Sigmoid colon (tissue), 7 donors: Measurements from ENCODE around the gene ROBO4. TPM values are rescaled to one million over a fixed set of nuclear protein-coding genes. Genes with fewer than 3 reads are reported as not detected.

Source experiments
- DNase-seq: peaks from one replicate; pipeline ENCODE4 v3.0.0-alpha.2; 2019
- H3K27ac ChIP-seq, 4 donors: fragments of 200-600 bp; sonication (generic); one replicate each; pipeline ENCODE4 v1.5.1; 2016 to 2019; ENCODE audit warnings: mild to moderate bottlenecking in 1 of 4
- H3K27me3 ChIP-seq, 3 donors: fragments of 200-600 bp; sonication (generic); one replicate each; pipeline ENCODE4 v1.5.1; 2019; ENCODE audit warnings: mild to moderate bottlenecking in 1 of 3
- H3K36me3 ChIP-seq, 4 donors: fragments of 200-600 bp; sonication (generic); one replicate each; pipeline ENCODE4 v1.5.1; 2016 to 2019
- H3K4me1 ChIP-seq, 4 donors: fragments of 200-600 bp; sonication (generic); one replicate each; pipeline ENCODE4 v1.5.1; 2017 to 2019
- H3K4me3 ChIP-seq, 4 donors: fragments of 200-600 bp; sonication (generic); one replicate each; pipeline ENCODE4 v1.5.1; 2017 to 2019; ENCODE audit warnings: mild to moderate bottlenecking in 2 of 4, moderate library complexity in 1 of 4
- H3K9me3 ChIP-seq, 4 donors: fragments of 200-600 bp in 3 of 4; sonication (generic) in 3 of 4; one replicate each; pipeline versions ENCODE4 v1.5.1 to v1.6.1; 2013 to 2019
- CTCF ChIP-seq, 4 experiments: fragments of 450-650 bp in 3 of 4; fragments of 200-600 bp in 1 of 4; IDR thresholded peaks; one replicate each; pipeline ENCODE4 v1.5.1; 2016 to 2019; ENCODE audit warnings: antibody characterized with exemption in 4 of 4, mild to moderate bottlenecking in 3 of 4, moderate library complexity in 2 of 4
- EP300 ChIP-seq, 4 donors: sonication (generic); formaldehyde crosslinking; IDR thresholded peaks; one replicate each; pipeline ENCODE4 v1.6.1; 2017; ENCODE audit warnings: antibody characterized with exemption in 4 of 4
- POLR2A ChIP-seq, 2 donors: fragments of 450-650 bp; IDR thresholded peaks; one replicate each; pipeline ENCODE4 v1.6.1; 2016; ENCODE audit warnings: antibody characterized with exemption in 2 of 2, mild to moderate bottlenecking in 2 of 2, moderate library complexity in 2 of 2
- POLR2AphosphoS5 ChIP-seq, 4 donors: sonication (generic); formaldehyde crosslinking; IDR thresholded peaks; one replicate each; pipeline ENCODE4 v1.6.1; 2017; ENCODE audit warnings: antibody characterized with exemption in 4 of 4
- WGBS, 2 donors: extraction: QIAGEN DNeasy Blood & Tissue Kit; methylation state at CpG; one replicate each; pipeline ENCODE4 v1.1.7; 2013; 5-methylcytosine and 5-hydroxymethylcytosine counted together
- intact Hi-C: fragments of 100-400 bp; cut with DNase I; formaldehyde crosslinking; loops from one replicate; pipeline ENCODE4 v1.15.1; 2023
- polyA plus RNA-seq, 3 donors: library from polyadenylated mRNA; stranded (reverse); fragments of 200-250 nt; gene quantifications; one replicate each; pipeline ENCODE4 v1.2.3, GENCODE V29; 2013
- total RNA-seq, 4 donors: library from RNA; depleted of rRNA; stranded (reverse); fragments of >200 nt; gene quantifications; one replicate each; pipeline ENCODE4 v1.1.0, GENCODE V29; 2016
- donor health status: healthy with polysubstance abuse.
- donor health status: Bipolar disorder and iron deficiency.
- donor health status: healthy.

ROBO4 gene
- total and polyA plus RNA-seq, 7 donors: 0.46 to 13.8 (median 8.1) TPM

GRCh38 chr11:124937336-124937935 is 39.8 kb upstream of the ROBO4 start:
- intact Hi-C loops: no loop called here
- WGBS, 2 donors: 64 to 80% methylated on average over 3 of the region's 3 CpGs
- Histone ChIP-seq H3K9me3 (no peaks in the 10 kb centered on the region), H3K27me3 (peaks cover 0 to 4% (median 3%) of the 10 kb centered on the region in 3 donors), H3K36me3 (no peaks in the 10 kb centered on the region), H3K4me1 (no peaks in the 10 kb centered on the region), H3K4me3 (no peak overlapping the region), H3K27ac (no peak overlapping the region)
- no peak for DNase-seq
- TF ChIP-seq POLR2A (IDR thresholded peaks at IDR 0.05) (no peak), POLR2AphosphoS5 (IDR thresholded peaks at IDR 0.05) (no peak), CTCF (IDR thresholded peaks at IDR 0.05) (no peak), EP300 (IDR thresholded peaks at IDR 0.05) (no peak)

DNA sequence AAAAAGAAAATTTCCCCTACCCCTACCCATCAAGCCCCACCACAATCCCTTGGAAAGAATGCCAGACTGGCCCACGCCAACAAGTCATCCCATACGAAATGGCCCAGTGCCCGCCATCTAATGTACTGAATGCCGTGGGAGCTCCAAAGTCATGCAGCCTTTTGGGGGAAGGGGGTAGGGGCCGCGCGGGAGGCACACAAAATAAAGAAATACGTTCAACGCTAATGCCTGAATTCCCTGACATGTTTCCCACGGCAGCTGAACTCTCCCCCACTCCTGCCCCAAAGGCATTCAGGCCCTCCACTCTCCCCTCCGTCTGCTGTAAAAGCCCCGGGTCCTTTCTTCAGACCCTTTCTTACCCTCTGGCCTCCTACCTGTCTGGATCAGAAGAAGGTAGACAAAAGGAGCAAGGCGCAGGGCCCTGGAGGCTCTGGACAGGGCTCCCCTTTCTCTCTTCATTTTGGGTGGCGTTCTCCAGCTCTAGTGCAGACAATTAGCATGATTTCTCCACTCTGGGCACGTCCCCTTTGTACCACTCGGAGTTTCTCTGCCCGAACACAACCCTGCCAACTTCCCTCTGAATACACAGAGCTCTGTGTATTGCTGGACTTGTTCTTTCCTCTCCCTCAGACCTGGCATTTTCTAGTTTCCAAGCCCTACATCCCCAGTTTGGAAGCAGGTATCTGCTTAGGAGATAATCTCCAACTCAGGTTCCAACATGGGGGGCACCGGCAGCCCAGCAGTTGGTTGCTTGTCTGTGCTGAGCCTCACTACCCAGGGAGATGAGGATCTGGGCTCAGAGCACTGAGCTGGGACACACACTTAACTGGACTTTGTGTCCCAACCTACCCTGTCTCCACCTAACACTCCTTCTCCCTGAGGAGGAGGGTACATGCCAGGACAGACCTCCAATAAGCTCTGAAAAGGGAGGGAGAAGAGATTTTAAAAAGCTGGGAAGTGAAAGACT is 38.2 kb upstream of the ROBO4 start, which contains the start of gene HEPACAM:
Gene HEPACAM, minus strand, starts transcription at position 500 of the 967 bp plus-strand sequence. Its CDS starts 41 bp downstream, at position 459.
- no peaks in the 10 kb centered on the region for H3K9me3 ChIP-seq
- peak within 1 kb of the TSS in 1 of 4 donors; percentile 19 for H3K27ac ChIP-seq
- no peak for DNase-seq
- intact Hi-C loops: no loop called here
- H3K4me1 ChIP-seq: no peaks in the 10 kb centered on the region
- H3K4me3 ChIP-seq: no peak within 1 kb of the TSS
- H3K27me3 ChIP-seq: peaks cover 0 to 4% (median 3%) of the 10 kb centered on the region in 3 donors
- 90 to 91% methylated on average over 18 of the region's 18 CpGs for WGBS, 2 donors
- TF ChIP-seq CTCF (IDR thresholded peaks at IDR 0.05) (no peak), POLR2AphosphoS5 (IDR thresholded peaks at IDR 0.05) (no peak), EP300 (IDR thresholded peaks at IDR 0.05) (no peak), POLR2A (IDR thresholded peaks at IDR 0.05) (no peak)
- no peaks in the 10 kb centered on the region for H3K36me3 ChIP-seq

- Histone ChIP-seq H3K27me3 (peaks cover 0 to 4% (median 3%) of the 10 kb centered on the region in 3 donors), H3K4me1 (no peaks in the 10 kb centered on the region), H3K27ac (no peak overlapping the region), H3K36me3 (no peaks in the 10 kb centered on the region), H3K9me3 (no peaks in the 10 kb centered on the region), H3K4me3 (no peak overlapping the region)
- WGBS, 2 donors: 51 to 72% methylated on average over 4 of the region's 4 CpGs
- no peak for TF ChIP-seq POLR2A (IDR thresholded peaks at IDR 0.05)
- intact Hi-C loops: no loop called here
- DNase-seq: no peak
Observed at GRCh38 chr11:124934862-124935547, 37.3 kb upstream of the ROBO4 start.

DNA sequence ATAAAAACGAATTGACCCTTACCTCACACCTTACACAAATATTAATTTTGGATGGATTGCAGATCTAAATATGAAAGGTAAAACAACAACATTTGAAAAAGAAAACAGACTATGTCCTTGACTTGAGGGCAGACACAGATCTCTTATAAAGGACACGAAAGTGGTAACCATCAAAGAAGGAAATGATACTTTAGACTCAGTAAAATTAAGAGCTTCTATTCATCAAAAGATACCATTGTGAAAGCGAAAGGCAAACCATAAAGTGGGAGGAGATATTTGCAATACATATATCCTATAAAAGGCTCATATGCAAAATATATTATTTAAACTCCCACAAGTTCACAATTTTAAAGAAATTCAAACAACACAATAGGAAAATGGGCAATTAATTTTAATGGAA is 33.1 kb upstream of the ROBO4 start:
- Histone ChIP-seq H3K27me3 (peaks cover 0 to 4% (median 0%) of the 10 kb centered on the region in 3 donors), H3K4me1 (no peaks in the 10 kb centered on the region), H3K4me3 (no peak overlapping the region), H3K27ac (no peak overlapping the region), H3K36me3 (no peaks in the 10 kb centered on the region), H3K9me3 (no peaks in the 10 kb centered on the region)
- TF ChIP-seq POLR2A (IDR thresholded peaks at IDR 0.05) (no peak), EP300 (IDR thresholded peaks at IDR 0.05) (no peak), CTCF (IDR thresholded peaks at IDR 0.05) (no peak), POLR2AphosphoS5 (IDR thresholded peaks at IDR 0.05) (no peak)
- intact Hi-C loops: no loop called here
- no peak for DNase-seq
- 25 to 55% methylated on average over 3 of the region's 3 CpGs for WGBS, 2 donors
